ENCODE measurements around the gene HOXC9.
A peak's percentile ranks its signal among the peaks of the same experiment; 100 is the strongest.

The HOXC9 gene

DNA sequence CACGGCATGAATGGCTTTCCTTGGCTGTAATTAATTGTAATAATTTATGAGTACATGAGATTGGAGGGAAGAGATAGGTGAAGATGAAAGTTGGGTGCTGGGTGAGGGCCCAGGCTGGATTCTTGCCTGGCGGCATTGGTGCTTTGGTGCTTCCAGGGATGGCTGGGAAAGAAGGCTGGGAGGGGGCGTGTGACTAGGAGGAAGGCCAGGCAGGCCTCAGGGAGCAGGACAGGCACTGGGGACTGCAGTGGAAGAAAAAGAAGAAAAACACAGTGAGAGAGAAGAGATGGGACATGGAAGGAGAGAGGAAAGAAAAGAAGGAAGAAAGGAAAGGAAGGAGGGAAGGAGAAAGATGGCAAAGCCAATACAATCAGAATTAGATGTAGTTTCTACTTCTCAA lies 3.7 kb downstream of the HOXC9 start:
- no peak for DNase-seq

DNA sequence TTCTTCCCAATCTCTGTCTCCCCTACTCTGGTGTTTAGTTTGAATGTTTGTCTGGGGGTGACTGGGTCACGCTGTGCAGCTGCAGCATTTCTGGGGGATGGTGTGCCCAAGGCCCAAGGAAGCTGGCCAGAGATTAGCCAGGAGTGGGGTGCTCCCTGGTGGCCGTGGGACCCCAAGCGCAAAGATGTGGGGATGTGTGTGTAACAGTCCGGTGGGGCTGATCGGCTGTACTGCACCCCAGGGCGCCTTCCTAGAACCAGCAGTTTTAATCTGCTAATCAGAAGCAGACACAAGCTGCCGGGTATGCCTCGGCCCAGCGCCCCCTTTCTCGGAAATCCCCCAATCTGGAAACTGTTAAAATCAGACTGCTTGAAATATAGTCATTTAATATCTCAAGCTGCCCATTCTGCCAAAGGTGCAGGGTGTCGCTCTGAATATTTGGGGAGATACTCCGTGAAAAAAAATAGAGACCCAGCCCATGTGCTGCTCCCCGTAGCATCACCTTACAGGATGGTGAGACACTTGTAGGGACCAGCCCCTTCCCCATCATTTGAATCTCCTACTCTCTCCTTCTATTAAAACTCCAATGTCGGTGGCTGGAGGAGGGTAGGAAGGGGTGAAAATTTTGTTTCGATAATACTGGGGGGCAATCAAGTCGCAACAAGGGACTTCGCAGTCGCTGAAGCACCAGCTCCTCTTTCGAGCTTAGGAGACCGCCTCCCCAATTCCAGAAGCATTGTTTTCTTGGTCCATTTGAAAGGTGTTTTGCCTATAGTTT lies 4.3 kb downstream of the HOXC9 start:
- no peak for DNase-seq

GRCh38 chr12:54004841-54005530 lies 5.0 kb downstream of the HOXC9 start:
- no peak for DNase-seq

DNA sequence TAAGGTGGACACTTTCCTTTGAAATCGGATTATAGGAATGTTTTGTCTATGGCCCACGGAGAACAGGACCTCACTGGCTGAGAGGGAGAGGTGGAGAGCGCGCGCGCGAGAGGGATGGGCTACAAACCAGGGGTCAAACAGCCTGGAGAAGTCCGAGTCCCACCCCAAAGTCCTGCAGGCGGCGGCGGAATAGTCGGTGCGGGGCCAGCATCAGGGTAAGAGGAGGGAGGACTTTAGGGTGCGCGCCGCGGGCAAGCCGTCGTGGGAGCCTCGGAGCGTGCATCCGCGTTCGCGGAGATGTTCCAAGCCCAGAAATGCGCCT lies 5.5 kb downstream of the HOXC9 start:
- DNase-seq: no peak

DNA sequence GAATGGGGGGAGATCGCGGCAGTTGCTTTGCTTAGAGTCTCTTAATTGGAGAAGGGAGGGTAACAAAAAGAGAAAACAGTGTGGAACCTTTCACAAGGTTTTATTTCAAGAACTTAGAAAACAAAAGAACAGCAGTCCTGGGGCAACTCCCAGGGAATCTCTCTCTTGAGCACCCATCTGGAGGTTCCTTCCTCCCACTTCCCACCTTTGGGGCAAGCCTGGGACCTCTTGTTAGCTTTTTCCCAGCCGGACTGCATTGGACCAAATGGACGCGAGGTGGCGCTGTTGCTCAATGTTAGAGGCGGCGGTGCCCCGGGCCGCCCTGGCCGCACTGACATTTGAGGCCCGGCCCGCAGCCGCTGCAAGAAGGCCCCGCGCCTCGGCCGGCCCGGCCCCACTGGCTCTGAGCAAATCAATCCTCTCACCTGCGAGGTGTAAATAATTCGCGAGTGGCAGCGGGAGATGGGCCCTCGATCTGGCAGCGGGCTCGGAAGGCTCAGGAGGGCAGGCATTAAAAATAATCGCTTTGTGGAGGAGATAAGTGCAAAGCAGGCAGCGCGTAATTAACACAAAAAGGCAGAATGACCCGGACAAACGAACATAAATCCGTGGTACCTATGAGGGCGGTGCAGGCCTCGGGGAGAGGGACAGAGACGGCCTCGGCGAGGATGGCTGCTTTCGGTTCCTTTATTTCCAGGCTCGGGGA lies 6.0 kb downstream of the HOXC9 start:
- DNase-seq: peak; percentile 89

DNA sequence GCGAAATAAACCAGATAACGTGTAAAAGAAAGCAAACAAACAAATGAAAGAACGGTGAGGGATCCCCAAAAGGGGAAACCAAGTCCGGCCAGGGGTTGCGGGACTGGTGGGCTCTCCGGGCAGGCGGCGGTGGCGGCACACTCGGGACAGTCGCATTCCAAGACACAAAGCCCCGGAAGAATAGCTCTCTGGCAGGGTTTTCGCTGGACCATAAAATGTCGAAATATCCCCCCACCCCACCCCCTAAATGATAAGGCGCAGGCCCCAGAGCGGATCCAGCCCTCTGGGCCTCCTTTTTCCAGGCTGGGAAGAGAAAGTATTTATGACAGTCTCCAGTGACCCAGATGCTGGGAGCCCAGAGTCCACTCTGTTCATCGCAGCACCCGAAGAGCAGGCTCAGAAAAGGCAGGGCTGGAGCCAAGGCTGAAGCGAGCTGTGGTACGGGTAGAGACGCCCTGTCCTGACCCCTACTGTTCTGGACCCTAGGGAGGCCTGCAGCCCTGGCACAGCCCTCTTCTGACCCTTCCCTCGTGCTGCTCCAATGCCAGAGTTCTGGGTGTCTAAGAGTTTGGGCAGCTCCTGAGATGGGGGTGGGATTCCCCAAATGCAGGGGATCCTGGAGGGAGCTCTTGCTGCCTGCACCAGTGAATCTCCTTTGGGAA lies 6.7 kb downstream of the HOXC9 start:
- no peak for DNase-seq

DNA sequence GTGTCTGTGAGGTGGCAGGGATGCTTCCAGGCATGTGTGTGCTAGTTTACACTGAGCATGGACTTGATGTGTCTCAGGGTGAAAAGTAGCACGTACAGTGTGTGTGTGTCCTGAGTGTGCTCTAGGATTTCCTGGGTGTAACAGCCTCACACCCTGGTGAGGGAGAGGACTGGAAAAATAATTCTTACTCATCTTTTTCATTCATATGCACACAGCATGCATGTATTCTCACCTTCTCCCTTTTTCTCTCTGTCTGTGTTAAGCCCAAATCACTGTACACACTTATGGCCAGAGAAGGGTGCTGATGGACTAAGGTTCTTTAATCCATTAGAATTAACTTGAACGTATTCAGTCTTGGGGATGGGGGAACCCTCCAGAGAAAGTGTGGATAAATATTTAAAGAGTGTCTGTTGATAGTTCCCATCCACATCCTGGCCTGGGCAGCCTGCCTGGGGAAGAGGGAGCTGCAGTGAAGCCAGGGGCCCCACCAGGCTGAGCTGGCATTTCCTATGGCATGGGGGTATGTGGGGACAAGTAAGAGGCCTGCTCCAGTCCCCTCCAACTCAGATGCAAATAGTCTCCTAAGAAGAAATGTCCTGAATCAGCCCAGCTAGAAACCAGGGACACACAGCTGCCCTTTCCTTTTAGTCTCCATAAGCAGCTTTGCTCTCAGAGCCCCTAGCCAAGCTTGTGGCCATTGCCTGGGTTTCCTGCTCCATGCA lies 7.7 kb downstream of the HOXC9 start:
- DNase-seq: no peak

DNA sequence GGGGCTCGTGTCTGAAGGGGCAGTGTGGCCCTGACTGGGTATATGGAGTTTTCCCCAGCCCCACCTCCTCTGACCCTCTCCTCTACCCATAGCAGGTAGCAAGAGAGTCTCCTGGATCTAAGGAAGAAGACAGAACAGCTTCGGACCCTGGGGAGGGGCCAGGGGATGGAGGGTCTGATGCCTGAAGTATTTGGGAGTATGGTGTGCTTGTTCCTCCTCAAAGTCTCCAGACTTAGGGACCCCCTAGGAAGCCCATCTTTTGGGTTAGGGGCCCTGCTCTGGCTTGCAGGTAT lies 8.2 kb downstream of the HOXC9 start:
- DNase-seq: no peak

DNA sequence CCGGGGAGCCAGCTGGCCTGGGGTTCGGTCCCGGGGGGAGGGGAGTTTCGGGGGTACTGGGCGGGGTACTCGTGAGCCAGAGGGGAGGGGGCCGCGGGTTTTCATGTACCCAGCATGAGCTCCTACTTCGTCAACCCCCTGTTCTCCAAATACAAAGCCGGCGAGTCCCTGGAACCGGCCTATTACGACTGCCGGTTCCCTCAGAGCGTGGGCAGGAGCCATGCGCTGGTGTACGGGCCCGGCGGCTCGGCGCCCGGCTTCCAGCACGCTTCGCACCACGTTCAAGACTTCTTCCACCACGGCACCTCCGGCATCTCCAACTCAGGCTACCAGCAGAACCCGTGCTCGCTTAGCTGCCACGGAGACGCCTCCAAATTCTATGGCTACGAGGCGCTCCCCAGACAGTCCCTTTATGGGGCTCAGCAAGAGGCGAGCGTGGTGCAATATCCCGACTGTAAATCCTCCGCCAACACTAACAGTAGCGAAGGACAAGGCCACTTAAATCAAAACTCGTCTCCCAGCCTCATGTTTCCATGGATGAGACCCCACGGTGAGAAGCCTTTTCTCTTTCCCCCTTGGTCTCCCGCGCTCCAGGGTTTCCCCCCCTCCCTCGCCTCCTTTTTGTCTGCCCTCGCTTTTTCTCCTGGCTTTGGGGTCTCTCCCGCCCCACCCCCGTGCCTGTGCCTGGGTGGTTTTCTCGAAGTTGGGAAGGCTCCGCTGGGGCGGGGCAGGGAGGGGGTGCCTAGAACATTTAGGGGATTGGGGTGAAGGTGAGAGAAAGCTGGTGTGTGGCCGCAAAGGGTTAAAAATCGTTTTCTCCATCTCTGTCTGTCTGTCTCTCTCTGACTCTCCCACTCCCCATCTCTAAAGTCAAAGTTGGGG lies 9.5 kb downstream of the HOXC9 start:
- DNase-seq: no peak

DNA sequence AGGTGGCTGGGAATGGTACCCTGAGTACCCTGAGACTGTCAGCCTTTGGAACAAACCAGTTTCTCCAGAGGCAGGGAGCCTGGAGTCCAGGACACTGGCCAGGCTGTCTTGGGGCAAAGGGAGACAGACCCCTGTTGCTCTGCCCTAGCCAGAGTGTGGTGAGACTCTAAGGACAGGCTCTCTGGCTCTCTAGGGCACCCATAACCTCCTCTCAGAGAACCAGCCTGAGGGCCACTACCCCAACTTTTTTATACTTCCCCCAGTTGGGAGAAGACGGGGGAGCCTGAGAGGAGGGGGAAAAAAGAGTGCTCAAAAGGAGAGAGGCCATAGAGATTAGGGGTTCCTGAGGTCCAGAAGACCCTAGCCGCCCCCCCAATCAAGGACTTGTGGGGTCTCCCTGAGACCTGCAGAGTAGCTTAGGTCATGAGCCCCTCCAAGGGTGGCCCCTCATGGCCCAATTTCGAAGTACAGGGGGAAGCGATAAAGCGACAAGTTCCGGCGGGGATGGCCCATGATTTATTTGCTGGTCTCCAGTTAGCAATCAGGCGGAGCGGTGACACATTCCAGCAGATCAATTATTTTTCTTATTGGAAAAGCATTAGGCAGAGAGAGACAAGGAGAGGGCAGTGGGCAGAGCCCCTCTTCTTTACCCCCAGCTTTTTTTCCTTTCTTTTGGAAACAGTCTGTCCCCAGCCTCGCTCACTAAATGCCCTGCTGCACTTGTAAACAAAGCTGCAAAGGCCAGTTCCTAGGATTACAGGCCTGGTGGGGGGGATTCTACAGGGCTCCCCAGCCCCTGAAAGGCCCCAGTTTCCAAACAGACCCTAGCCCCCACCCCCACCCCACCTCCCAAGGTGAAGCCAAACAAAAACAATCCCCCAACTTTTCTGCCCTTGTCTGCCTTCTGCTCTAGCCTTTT lies 10.4 kb downstream of the HOXC9 start:
- no peak for DNase-seq

- peak; percentile 34 for DNase-seq
Measured at GRCh38 chr12:54010972-54011664, 11.2 kb downstream of the HOXC9 start.

DNA sequence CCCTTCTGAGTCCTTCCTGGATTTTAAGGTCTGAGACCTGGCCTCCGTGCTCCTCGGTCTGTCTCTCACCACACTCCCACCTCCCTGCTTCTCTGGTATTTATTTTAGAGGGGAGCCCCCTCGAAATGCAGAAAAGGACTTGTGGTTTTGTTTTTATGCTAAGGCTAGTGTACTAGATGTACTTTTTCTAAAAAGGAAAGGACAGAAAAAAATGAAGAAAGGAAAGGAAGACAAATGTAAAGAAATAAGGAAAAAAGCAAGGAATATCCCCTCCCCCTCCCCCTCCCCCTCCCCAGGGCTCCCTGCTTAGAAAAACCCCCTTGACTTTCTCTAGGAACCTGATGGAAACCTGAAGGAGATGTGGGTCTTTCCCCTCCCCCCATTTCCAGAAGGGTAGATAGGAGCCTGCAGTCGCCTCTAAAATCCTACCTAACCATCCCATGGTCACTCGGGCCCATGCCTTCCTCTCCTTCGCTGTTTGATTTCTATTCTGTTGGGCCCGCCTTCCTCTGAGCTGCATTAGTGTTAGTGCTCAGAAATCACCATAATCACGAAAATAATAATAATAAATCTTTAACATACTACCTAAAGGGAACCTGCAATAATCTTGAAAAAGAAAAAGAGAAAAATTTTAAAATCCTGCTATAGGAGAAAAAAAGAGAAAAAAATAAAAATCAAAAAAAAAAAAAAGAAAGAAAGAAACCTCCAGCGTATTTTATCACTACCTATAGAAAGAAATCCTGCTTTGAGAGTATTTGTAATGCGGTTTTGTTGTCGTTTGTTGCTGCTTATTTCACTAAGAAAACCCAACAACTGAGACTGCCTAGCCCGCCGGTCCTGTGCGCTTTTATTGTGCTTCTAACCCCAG lies 11.9 kb downstream of the HOXC9 start:
- no peak for DNase-seq

DNA sequence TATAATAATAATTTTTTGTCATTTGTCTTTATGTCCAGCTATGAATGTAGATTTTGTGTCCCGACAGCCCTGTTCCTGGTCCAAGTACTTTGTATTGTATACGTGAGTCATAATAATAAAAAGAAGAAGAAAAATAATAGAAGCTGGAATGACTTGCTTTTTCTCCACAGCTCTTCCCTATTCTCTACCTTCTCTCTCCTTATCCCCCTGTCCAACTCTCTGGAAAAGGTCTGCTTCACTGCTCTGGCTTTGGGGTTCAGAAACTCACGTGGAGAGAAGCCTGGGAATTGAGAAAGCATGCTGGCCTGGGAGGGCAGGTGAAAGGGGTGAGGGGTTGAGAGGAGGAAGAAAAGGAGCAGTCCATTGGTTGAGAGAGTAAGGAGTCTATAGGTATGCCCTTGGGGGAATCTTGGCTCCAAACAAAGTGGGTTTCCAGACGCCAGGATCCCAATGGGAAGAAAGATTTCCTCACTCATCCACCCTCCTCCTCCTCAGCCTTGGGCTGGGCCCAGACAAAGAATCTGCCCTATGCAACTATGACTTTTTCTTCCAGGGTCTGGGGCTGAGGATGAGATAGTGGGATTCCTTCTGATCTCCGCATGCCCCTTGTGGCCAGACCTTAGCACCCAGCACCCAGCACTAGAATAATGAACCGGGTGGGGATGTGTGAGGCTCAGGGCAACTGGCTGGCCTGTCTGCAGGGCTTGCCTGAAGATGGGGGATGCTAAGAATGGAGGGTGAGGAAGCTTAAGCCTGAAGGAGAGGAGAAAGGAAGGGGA lies 12.9 kb downstream of the HOXC9 start:
- DNase-seq: no peak

DNA sequence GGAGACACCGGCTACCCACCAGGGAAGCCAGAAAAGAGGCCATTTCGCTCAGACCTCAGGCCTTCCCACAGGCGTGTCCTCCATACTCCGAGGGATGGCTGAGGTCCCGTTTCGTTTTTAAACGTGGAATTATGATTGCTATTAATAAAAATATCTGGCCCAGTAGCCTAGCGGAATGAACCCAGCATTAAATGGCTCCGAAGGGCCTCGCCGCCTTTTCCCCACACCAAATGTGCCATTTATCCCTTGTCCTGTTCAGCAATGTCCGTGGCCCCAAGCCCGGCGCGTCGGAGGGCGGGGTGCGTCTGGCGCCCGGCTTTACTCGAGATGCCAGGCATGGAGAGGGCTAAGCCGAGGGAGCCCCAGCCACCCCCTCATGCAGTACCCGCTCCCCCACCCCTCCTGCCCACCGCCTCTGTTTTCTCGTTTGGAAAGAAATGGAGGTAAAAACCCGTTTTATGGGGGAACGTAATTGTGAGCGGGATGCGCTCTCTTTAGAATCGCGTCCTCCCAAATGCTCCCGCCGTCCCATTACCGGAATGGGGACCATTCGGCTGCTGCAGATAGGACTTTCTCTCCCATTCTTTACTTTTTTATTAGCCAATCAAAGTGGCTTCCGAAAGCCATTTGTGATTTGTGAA lies 14.5 kb downstream of the HOXC9 start:
- no peak for DNase-seq

DNA sequence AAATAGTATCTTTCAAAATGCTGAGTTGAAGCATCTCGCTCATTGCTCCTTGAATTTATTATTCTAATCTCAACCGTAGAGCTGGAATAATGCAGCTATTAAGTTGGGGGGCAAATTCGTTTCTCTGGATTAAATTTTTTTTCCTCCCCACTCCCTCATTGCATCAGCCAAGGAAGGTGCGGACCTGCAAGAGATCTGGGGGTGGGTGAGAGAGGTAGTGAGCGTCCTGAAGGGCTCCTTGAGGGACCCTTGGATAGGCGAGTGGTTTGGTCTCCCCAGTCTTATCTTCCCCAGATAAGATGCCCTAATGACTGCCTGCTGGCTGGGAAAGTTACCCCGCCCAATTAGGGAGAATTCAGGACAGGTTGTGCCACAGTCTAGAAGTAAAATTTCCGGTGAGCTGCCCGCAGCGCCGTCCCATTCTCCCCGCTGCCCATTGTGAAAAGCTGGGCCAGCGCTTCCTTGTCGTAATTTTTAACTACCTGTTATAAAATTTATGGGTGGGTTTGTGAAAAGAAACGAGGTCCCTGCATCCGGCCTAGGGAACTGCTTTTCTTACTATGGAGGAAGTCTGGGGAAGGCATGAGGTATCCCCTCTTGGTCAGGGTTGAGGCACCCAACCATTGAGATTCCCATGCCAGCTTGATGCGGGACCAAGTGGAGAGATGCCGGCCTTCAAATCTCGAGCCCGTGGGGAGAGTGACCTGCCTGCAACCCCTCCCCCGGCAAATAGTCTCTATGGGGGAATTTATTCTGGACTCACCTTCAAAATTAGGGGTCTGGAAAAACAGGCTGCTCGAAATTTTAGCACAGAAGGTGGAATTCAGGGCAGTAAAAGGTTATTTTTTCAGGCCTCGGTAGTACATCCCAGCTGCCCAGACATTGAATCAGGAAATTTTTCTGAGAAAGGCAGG lies 15.3 kb downstream of the HOXC9 start:
- DNase-seq: no peak

GRCh38 chr12:54016051-54016450 lies 16.1 kb downstream of the HOXC9 start:
- DNase-seq: no peak

- DNase-seq: no peak
Measured at GRCh38 chr12:54016478-54016964, 16.6 kb downstream of the HOXC9 start.

Data from OCI-M1 (cell line).